Kasumi-1 (cell line): ENCODE data around the gene TBX4.

Experiments used
- DNase-seq, 2 experiments: peaks; one replicate each; lab custom pipeline; 2025; lab: John Stamatoyannopoulos, UW

Gene TBX4

DNA sequence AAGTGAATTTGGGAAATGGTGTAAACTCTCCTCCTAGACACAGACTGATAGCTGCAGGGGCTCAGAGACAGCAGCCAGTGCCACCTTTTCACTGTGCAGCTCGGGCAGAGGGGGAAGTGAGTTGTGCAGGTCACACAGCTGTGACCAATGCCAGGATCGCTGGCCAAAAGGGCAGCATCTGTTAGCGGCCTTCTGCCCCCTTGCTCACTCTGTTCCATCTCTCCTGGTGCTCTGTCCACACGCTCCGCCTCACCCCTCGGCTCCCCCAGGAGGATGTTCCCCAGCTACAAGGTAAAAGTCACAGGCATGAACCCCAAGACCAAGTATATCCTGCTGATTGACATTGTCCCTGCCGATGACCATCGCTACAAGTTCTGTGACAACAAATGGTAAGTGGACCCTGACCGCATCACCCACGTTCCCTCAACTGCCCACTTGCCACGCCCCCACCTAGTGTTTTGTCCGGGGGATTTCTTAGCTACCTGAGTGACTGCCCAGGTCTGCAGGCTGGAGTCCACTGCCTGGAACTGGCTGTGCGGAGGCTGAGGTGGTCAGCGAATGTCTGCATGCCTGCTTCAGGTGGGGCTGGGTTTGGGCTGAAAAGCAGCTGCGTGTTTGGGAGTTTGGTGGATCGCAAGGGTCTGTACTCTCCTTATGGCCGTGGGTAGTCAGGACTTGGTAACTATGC is 13.5 kb downstream of the TBX4 start:
- no peak for DNase-seq

DNA sequence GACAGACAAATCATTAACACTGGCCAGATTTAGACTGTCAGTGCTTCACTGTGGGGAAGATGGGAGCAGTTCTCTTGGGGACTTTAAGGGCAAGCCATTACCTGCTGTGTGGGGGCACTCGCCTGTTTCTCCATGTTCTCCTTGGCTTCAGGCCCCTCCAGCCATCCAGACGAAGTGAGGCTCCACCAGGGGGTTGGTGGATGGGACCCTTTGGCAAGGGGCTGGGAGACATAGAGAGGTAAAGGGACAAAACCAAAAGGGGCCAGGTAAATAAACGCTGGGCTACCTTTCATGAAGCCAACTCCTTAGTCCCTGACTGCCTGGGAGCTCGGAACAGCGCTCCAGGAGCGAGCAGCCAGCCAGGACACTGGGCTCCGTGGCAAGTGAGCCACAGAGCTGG is 14.0 kb downstream of the TBX4 start:
- no peak for DNase-seq

DNA sequence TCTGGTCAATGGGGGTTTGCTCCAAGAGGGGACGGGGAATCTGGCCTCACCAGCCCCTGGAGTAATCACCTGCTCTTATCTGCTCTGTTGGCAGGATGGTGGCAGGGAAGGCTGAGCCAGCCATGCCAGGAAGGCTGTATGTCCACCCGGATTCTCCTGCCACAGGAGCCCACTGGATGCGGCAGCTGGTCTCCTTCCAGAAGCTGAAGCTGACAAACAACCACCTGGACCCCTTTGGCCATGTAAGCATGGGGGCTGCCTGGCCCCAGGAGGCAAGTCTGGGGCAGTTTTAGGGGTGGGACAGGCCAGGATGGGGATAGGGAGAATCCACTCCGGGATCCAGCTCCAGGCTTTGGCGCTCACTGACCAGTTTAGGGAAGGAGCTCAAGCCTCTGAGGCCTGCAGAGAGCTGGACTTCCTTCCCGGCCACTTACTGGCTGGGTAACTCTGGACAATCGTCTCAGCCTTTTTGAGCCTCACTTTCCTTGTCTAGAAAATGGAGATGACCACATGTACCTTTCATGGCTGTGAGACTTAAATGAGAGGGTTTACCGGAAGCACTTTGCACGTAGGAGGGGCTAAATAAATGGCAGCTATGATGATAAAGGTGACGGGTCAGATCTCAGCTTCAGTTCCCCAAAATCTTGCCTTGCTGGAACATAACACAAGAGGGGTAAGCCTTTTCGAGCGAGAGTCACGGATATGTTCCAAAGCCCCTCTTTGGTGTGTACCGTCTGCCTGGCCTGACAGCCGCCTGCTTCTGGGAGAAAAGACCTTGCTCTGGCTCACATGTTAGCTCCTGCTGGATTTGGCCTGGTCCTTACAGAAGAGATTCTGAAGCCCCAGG is 15.4 kb downstream of the TBX4 start:
- DNase-seq: peak; percentile 32 to 41

GRCh38 chr17:61468263-61468907 is 16.2 kb downstream of the TBX4 start:
- DNase-seq: no peak

- DNase-seq: no peak
These were observed 17.3 kb downstream of the TBX4 start for GRCh38 chr17:61469474-61469873.

- DNase-seq: no peak
These were observed 17.7 kb downstream of the TBX4 start for GRCh38 chr17:61469949-61470348.

GRCh38 chr17:61470530-61471136 is 18.4 kb downstream of the TBX4 start:
- DNase-seq: no peak

GRCh38 chr17:61474235-61474927 is 22.2 kb downstream of the TBX4 start:
- no peak for DNase-seq

- DNase-seq: no peak
These were observed 22.7 kb downstream of the TBX4 start for GRCh38 chr17:61474934-61475333.

DNA sequence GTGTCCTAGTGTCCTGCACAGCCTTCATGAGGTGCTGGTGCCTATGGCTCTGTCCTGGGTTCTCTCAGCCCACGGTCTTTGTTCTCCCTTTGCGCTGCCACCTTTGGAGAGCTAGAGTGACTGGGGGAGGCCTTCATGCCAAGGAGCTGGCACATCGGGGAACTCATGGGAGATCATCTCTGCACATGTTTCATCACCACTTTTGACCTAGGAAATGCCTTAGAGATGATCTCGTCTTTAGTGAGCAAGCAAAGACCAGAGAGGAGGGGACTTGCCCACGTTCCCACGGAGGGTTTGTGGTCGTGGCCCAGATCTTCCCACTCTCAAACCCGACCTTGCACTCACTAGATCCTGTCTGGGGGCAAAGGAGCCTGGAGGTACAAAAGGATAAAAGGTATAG is 23.5 kb downstream of the TBX4 start:
- no peak for DNase-seq

DNA sequence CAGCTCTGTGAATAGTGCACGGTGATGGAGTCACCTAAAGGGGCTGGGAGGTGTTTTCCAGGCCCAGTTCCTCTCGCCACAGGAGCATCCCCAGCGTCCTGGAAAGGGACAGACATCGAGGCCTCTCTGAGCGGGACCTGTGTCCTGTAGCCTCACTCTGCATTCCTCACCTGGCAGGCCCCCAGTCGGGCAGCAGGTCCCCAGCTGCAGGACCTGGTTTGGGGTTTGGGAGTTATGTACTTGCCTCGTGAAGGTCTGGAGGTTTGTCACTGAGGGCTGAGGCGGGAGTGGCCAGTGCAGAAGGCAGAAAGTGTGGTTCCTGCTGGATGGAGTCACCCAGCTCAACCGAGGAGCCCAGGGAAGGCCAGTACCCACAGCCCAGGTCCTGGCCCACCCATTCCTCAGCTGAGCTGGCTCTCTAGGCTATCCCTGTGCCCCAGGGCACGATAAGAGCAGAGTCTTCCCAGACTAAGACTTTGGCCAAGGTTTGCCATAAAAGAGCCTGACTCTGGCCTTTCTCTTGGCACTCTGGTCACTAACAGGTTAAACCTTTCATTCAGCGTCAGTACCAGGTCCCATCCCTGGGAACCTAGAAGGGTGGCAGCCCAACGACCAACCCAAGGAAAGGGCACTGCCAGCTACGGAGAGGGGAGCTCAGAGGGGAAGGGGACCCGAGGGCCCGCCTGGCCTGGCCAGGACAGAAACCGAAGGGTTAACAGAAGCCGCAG is 24.4 kb downstream of the TBX4 start:
- DNase-seq: no peak

DNA sequence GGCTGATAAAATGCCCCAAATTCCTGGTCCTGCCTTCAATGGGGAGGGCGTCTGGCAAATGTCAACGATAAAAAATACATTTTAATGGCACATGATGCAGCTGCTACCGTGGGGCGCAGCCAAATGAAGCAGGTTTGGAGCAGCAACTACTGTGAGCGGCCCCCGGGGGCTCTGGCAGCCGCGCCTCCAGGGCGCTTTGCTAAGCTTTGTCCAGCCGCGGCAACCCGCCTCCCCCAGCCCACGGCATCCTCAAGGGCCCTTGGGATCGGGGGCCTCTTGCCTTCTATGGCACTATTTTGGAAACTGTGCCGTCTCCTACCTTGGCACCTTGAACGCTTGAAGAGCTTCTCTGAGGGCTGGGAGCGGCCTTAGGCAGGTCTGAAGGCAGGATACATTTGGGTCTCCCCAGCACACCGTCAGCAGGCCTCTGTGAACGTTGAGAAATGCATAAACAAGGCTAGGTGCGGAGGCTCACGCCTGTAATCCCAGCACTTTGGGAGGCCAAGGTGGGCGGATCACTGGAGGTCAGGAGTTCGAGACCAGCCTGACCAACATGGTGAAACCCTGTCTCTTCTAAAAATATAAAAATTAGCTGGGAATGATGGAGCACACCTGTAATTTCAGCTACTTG is 25.1 kb downstream of the TBX4 start:
- DNase-seq: no peak

- DNase-seq: no peak
These were observed 26.0 kb downstream of the TBX4 start for GRCh38 chr17:61478026-61478789.

- no peak for DNase-seq
These were observed 26.7 kb downstream of the TBX4 start for GRCh38 chr17:61478790-61479492.

- no peak for DNase-seq
These were observed 27.5 kb downstream of the TBX4 start for GRCh38 chr17:61479493-61480413.

GRCh38 chr17:61480414-61480807 is 28.2 kb downstream of the TBX4 start:
- DNase-seq: no peak

DNA sequence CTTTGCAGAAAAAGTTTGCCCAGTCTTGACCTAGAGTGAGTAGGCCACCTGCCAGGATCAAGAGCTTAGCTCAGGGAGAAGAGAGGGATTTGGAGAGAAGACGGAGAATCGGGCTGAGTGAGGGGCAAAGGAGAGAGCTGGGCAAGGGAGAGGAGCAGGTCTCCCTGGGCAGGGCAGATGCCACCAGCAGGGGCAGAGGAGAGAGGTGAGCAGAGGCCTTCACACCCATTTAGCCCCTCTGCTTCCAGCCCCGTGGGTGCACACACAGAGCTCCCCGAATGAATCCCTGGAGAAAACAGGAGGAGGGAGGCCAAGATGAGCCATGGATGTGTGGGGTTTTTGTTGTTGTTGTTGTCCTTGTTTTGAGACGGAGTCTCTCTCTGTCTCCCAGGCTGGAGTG is 29.2 kb downstream of the TBX4 start:
- no peak for DNase-seq

- DNase-seq: no peak
These were observed 30.2 kb downstream of the TBX4 start for GRCh38 chr17:61482467-61482866.
